Endothelial cell of umbilical vein (primary cell): ENCODE measurements around the gene PADI1.

Experiments used
- CTCF ChIP-seq, 2 donors: IDR thresholded peaks; 1 replicate in 1 of 2; 2 replicates in 1 of 2; pipeline ENCODE4 v1.5.1; 2011; ENCODE audit warnings: low read length in 2 of 2, mild to moderate bottlenecking in 2 of 2, moderate library complexity in 2 of 2, control low read depth in 1 of 2, inconsistent platforms in 1 of 2, low read depth in 1 of 2; ENCODE audit not compliant: insufficient read depth in 1 of 2; ENCODE audit errors: extremely low read depth in 1 of 2
- FOS ChIP-seq: IDR thresholded peaks from 2 replicates; pipeline ENCODE4 v1.6.1; 2011; ENCODE audit warnings: mild to moderate bottlenecking, low read length, moderate library complexity, borderline replicate concordance; ENCODE audit not compliant: insufficient read depth
- POLR2A ChIP-seq: IDR thresholded peaks from 2 replicates; pipeline ENCODE4 v1.6.1; 2012; ENCODE audit warnings: low read depth, mild to moderate bottlenecking, control low read depth, low read length

- TF ChIP-seq POLR2A (no peak), CTCF (IDR thresholded peaks at IDR 0.05; ENCODE audit: extremely low read depth in 1 of 2, insufficient read depth in 1 of 2, low read depth in 1 of 2, low read length in 2 of 2) (no peak), FOS (no peak)
Measured at GRCh38 chr1:17276568-17276967, 71.6 kb downstream of the PADI1 start.
